Calu3 (cell line): ENCODE results near the gene WWOX. TPM values are rescaled to one million over a fixed set of nuclear protein-coding genes. Genes with fewer than 3 reads are reported as not detected.

Source experiments
- BruUV-seq: library from RNA; stranded (reverse); fragments of 400-500 nt; replicated peaks from 2 replicates; lab custom pipeline; 2021; lab: Mats Ljungman, UMichigan
- CTCF ChIA-PET: fragments of 300-600 bp; sonication (Branson Sonifier 250); formaldehyde crosslinking; loops from one replicate; lab custom pipeline; 2022; ENCODE audit warnings: antibody characterized with exemption; lab: Charles Lee
- DNase-seq: peaks from one replicate; pipeline ENCODE4 v3.0.0; 2022
- H3K27ac Mint-ChIP-seq: one replicate; pipeline ENCODE4 v1.8.0; 2022; ENCODE audit warnings: mixed read lengths; ENCODE audit not compliant: unreplicated experiment
- H3K27me3 Mint-ChIP-seq: one replicate; pipeline ENCODE4 v1.8.0; 2022; ENCODE audit warnings: mixed read lengths; ENCODE audit not compliant: unreplicated experiment
- H3K36me3 Mint-ChIP-seq: one replicate; pipeline ENCODE4 v1.8.0; 2022; ENCODE audit warnings: mild to moderate bottlenecking, moderate library complexity, mixed read lengths; ENCODE audit not compliant: insufficient read depth, unreplicated experiment
- H3K4me1 Mint-ChIP-seq: one replicate; pipeline ENCODE4 v1.8.0; 2022; ENCODE audit warnings: mild to moderate bottlenecking, low read depth, mixed read lengths; ENCODE audit not compliant: unreplicated experiment
- H3K4me3 Mint-ChIP-seq: one replicate; pipeline ENCODE4 v1.8.0; 2022; ENCODE audit warnings: mild to moderate bottlenecking, low read depth, moderate library complexity, mixed read lengths; ENCODE audit not compliant: unreplicated experiment
- H3K9me3 Mint-ChIP-seq: one replicate; pipeline ENCODE4 v1.8.0; 2022; ENCODE audit warnings: low read depth, mixed read lengths; ENCODE audit not compliant: unreplicated experiment
- CTCF ChIP-seq: fragments of 200-600 bp; IDR thresholded peaks from one replicate; pipeline ENCODE4 v1.8.0; 2022; ENCODE audit warnings: antibody characterized with exemption; ENCODE audit not compliant: unreplicated experiment
- intact Hi-C: fragments of 100-400 bp; cut with micrococcal nuclease; formaldehyde crosslinking; loops from one replicate; pipeline ENCODE4 v1.10.0; 2022; ENCODE audit not compliant: unreplicated experiment
- total RNA-seq: library from RNA; stranded (reverse); gene quantifications from 2 replicates; pipeline ENCODE4 v1.2.3, GENCODE V29; 2022

WWOX gene
- total RNA-seq, 1 experiment from 2014 or later, result 33.5 TPM

DNA sequence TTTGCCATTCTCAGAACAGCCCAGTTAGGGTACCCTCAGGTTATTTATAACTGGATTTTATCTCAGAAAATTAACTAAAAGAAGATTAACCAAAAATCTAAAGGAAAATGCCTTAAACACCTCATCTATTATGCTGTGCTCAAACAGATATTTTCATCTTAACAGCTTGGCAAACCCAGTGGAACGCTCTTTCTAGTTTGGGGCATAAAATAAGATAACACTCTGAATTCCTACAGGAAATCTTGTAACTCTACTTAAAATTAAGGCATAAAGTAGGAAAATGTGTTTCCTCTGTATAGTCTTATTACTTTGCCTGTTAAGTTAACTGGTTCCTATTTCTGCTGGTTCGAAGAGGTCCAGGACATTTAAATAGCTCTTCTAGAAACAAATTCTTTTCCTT, 777.2 kb downstream of the WWOX start:
- TF ChIP-seq CTCF, result no peak
- H3K9me3 Mint-ChIP-seq, result peaks cover 11% of the 10 kb centered on the region
- intact Hi-C loops, result no loop called here
- H3K4me3 Mint-ChIP-seq, result no peak overlapping the region
- H3K27me3 Mint-ChIP-seq, result no peaks in the 10 kb centered on the region
- BruUV-seq, result no TSS peak
- no peaks in the 10 kb centered on the region for H3K4me1 Mint-ChIP-seq
- CTCF ChIA-PET, result no interaction called here
- no peak overlapping the region for H3K27ac Mint-ChIP-seq
- no peak for DNase-seq
- no peaks in the 10 kb centered on the region for H3K36me3 Mint-ChIP-seq

DNA sequence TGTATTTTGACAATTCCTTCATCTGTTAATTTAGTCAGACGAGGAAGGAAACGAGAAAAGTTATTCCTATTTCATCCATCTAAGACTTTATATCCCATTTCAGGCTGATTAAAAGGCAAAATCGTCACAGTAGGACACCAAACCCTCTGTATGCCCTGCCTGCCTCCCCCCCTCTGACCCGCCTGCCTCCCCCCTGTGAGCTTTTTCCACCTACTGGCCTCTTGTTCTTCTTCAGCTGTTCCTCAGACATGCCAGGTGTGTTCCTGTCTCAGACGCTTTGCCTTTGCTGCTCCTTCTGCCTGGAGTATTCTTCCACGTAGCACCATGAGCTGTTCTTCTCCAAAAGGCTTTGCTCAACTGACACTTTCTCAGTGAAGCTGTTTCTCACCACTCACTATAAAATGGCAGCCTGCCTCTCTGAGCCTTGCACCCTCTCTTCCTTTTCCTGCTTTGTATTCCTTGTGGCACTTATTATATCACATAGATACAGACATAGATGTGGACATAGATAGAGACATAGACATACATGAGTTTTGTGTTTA, 777.7 kb downstream of the WWOX start:
- no peak for TF ChIP-seq CTCF
- DNase-seq, result no peak
- intact Hi-C loops, result no loop called here
- H3K4me1 Mint-ChIP-seq, result no peaks in the 10 kb centered on the region
- H3K27ac Mint-ChIP-seq, result no peak overlapping the region
- H3K9me3 Mint-ChIP-seq, result peaks cover 11% of the 10 kb centered on the region
- CTCF ChIA-PET, result no interaction called here
- H3K36me3 Mint-ChIP-seq, result no peaks in the 10 kb centered on the region
- no peak overlapping the region for H3K4me3 Mint-ChIP-seq
- H3K27me3 Mint-ChIP-seq, result no peaks in the 10 kb centered on the region
- no TSS peak for BruUV-seq

- DNase-seq, result no peak
- CTCF ChIA-PET, result no interaction called here
- H3K4me1 Mint-ChIP-seq, result no peaks in the 10 kb centered on the region
- intact Hi-C loops, result no loop called here
- H3K27me3 Mint-ChIP-seq, result no peaks in the 10 kb centered on the region
- H3K4me3 Mint-ChIP-seq, result no peak overlapping the region
- H3K27ac Mint-ChIP-seq, result no peak overlapping the region
- no peaks in the 10 kb centered on the region for H3K36me3 Mint-ChIP-seq
- peaks cover 7% of the 10 kb centered on the region for H3K9me3 Mint-ChIP-seq
- no peak for TF ChIP-seq CTCF
- BruUV-seq, result no TSS peak
Observed at GRCh38 chr16:78878570-78878969, 779.1 kb downstream of the WWOX start.

GRCh38 chr16:78879011-78879410, 779.6 kb downstream of the WWOX start:
- Mint-ChIP-seq H3K27ac (no peak overlapping the region), H3K36me3 (no peaks in the 10 kb centered on the region), H3K27me3 (no peaks in the 10 kb centered on the region), H3K4me1 (no peaks in the 10 kb centered on the region), H3K4me3 (no peak overlapping the region), H3K9me3 (peaks cover 7% of the 10 kb centered on the region)
- CTCF ChIA-PET, result no interaction called here
- BruUV-seq, result no TSS peak
- no peak for TF ChIP-seq CTCF
- intact Hi-C loops, result no loop called here
- no peak for DNase-seq
